Epithelial cell of proximal tubule (primary cell): ENCODE data around the gene BANF2. TPM values are rescaled to one million over a fixed set of nuclear protein-coding genes. Genes with fewer than 3 reads are reported as not detected.

Experiments used
- DNase-seq: peaks from one replicate; pipeline ENCODE4 v3.0.0-alpha.2; 2011; ENCODE audit warnings: low read depth
- H3K4me3 ChIP-seq: 2 replicates; pipeline ENCODE4 v1.5.1; 2011; ENCODE audit warnings: low read depth, mild to moderate bottlenecking, low read length
- total RNA-seq: library from RNA; depleted of rRNA; stranded (reverse); fragments of >200 nt; gene quantifications from 2 replicates; pipeline ENCODE4 v1.2.3, GENCODE V29; 2015
- TF ChIP-seq, protein P1 (sequence below): conservative IDR thresholded peaks from 2 replicates; pipeline ENCODE4 v1.5.1; 2012; ENCODE audit warnings: low read depth, mild to moderate bottlenecking, low read length

The BANF2 gene
- total RNA-seq, 1 donor from 2014 or later = not detected

DNA sequence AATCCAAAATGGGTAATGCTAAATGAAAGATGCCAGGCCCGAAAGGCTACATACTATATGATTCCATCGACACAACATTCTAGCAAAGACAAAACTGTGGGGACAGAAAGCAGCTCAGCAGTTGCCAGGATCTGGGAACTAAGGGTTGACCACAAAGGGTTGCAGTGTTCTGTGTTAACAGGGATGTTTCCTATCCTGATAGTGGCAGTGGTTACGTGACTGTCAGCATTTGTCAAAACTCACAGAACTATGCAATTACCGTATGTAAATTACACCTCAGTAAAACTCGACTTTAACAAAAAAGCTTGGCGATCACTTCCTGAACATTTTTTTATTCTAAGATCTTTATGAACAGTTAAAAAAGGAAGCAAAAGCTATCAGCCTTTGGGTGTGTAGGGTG is 83.9 kb downstream of the BANF2 start:
- TF ChIP-seq, protein P1, sequence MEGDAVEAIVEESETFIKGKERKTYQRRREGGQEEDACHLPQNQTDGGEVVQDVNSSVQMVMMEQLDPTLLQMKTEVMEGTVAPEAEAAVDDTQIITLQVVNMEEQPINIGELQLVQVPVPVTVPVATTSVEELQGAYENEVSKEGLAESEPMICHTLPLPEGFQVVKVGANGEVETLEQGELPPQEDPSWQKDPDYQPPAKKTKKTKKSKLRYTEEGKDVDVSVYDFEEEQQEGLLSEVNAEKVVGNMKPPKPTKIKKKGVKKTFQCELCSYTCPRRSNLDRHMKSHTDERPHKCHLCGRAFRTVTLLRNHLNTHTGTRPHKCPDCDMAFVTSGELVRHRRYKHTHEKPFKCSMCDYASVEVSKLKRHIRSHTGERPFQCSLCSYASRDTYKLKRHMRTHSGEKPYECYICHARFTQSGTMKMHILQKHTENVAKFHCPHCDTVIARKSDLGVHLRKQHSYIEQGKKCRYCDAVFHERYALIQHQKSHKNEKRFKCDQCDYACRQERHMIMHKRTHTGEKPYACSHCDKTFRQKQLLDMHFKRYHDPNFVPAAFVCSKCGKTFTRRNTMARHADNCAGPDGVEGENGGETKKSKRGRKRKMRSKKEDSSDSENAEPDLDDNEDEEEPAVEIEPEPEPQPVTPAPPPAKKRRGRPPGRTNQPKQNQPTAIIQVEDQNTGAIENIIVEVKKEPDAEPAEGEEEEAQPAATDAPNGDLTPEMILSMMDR = no peak
- no peak for DNase-seq
- no peak overlapping the region for H3K4me3 ChIP-seq

DNA sequence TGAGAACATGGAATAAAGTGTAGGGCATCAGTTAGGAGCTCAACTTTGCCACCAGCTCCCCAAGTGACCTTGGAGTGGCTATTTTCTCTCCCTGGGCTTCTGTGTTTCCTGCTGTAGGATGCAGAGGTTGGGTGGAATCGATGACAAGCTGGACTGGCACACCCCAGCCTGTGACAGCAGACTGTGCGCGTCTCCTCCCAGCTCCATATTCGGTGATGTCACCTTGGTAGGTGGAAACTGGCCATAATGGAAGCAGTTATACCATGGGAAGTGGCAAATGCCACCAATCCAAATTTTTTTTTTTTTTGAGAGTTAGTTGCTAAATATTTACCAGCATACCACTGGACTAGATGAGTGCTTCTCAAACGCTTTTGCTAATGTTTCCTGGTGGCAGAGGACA is 85.2 kb downstream of the BANF2 start:
- DNase-seq = no peak
- H3K4me3 ChIP-seq = no peak overlapping the region
- TF ChIP-seq, protein P1 = no peak

Other genes starting within 250 kb of the BANF2 start
- gene BFSP1, start 168.6 kb upstream of the BANF2 start, total RNA-seq = 2.3 and 4.4 TPM in 2 replicates
- gene DSTN, start 129.9 kb upstream of the BANF2 start, total RNA-seq = 313 and 317 TPM in 2 replicates
- 73.1 and 77.5 TPM in 2 replicates for gene RRBP1, start 17.7 kb upstream of the BANF2 start, total RNA-seq